GM18505 (cell line): Measurements from ENCODE around the gene GIMAP5.

Experiments
- ATAC-seq: cut with Tn5 transposase; IDR thresholded peaks from one replicate; pipeline ENCODE4 v1.9.1; 2021; ENCODE audit not compliant: unreplicated experiment
- POLR2A ChIP-seq: IDR thresholded peaks from 4 replicates; pipeline ENCODE4 v1.6.1; 2011; ENCODE audit warnings: borderline replicate concordance; ENCODE audit not compliant: insufficient read depth, insufficient read length; ENCODE audit errors: extremely low read depth

The GIMAP5 gene

GRCh38 chr7:150723467-150723866 lies 13.8 kb upstream of the GIMAP5 start:
- ATAC-seq, result no peak
- TF ChIP-seq POLR2A, result no peak

DNA sequence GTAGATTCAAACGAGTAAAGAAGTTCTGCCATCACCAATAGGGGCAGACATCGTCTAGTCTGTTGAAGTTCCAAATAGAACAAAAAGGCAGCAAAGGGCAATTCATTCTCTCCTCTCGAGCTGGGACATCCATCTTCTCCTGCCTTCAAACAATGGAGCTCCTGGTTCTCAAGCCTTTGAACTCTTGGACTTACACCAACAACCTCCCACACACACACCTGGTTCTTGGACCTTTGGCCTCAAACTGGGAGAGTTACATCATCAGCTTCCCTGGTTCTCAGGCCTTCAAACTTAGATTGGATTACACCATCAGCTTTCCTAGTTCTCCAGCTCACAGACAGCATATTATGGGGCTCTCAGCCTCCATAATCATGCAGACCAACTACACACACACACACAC lies 9.8 kb upstream of the GIMAP5 start:
- TF ChIP-seq POLR2A, result no peak
- ATAC-seq, result no peak

- no peak for ATAC-seq
- no peak for TF ChIP-seq POLR2A
These were observed 9.2 kb upstream of the GIMAP5 start for GRCh38 chr7:150728011-150728410.

GRCh38 chr7:150728609-150729008 lies 8.6 kb upstream of the GIMAP5 start:
- no peak for ATAC-seq

GRCh38 chr7:150731916-150732315 lies 5.3 kb upstream of the GIMAP5 start:
- TF ChIP-seq POLR2A, result no peak
- no peak for ATAC-seq

More at GRCh38 chr7:150728609-150729008, 8.6 kb upstream of the GIMAP5 start:
- TF ChIP-seq POLR2A, result no peak

DNA sequence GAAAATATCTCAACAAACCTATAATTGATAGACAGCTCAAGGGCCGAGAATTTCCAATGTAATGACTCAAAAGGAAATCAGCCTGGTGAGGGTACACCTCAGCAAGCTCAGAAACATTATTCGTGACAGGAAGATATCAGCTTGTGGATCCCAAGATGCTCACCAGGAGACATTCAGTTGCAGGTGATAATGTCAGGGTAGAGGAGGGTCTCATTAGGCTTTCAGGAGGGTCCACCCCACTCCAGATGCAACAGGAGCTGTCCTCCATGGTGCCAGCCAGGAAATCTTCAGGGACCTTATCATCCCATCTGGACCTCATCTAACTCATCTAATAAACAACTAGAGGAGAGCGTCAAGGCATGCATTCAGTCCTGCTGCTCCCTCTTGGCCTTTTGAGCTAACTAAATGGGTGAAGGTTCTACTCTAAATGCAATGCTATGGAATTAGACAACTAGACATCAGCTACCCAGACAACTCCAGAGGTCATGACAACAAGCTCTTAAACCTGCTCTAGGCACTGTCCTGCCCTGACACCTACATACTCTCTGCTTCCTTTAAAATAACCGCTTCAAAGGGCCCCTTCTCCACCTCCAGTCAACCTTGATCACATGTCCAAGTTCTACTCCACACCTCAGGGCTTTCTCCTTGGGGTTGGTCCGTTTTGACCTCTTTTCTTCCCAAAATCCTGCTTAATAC lies 4.3 kb upstream of the GIMAP5 start:
- ATAC-seq, result no peak
- TF ChIP-seq POLR2A, result no peak

- no peak for ATAC-seq
- no peak for TF ChIP-seq POLR2A
These were observed 3.6 kb upstream of the GIMAP5 start for GRCh38 chr7:150733482-150734095.

- ATAC-seq, result no peak
- no peak for TF ChIP-seq POLR2A
These were observed 3.0 kb upstream of the GIMAP5 start for GRCh38 chr7:150734254-150734653.

DNA sequence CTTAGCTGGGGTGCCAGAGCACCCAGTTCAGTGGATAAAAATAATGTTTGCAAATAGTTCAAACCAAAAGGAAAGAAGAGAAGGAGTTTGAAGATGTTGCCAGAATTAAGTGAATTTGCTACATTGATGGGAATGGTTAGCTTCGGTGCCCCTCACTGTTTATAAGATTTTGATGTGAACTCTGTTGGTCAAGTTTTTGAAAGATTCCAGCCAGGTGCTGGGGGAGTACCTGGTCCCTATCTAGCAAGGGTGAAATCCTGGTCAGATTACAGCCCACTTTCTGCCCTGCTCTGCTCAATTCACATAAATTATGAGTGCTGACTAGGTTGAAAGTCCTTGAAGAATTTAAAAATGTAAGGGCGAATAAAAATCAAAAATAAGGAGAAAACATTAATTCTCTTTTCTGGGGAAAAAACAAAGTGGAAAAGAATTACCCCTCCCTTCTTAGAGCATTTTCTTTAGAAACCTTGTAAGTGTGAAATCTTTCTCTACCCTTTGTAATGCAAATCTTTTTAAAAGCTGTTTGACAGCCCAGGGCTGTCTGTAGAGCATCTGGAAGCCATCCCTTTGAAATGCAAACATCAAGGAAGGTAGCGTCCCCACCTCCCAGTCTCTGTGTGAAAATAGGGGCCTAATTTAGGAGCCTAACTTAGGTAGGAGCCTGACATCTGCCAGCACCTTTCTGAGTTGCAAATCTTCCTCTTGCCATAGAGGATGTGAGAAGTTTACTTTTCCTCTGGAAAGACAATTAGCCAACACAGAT lies 1.4 kb upstream of the GIMAP5 start:
- no peak for ATAC-seq
- no peak for TF ChIP-seq POLR2A

DNA sequence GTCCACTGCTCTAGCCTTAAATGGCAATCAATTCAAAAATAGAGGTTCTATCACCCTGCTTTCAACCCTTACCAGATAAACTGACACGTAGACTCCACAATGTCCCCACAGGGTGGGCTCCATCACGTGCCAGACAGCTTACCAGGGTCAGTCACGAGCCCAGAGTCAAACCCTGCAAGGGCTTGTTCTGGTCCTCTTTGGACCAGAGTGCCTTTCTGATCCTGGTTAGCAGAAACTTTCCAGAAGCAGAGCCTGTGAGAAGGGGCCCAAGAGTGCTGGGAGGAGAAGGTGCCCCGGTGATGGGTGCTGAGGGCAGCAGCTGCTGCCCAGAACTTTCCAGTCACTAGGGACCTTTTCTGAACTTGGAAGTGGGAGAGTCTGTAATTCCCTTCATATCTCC lies 354 bp upstream of the GIMAP5 start:
- TF ChIP-seq POLR2A, result no peak
- ATAC-seq, result no peak

GRCh38 chr7:150738092-150738491 lies 874 bp downstream of the GIMAP5 start:
- no peak for ATAC-seq
- no peak for TF ChIP-seq POLR2A

DNA sequence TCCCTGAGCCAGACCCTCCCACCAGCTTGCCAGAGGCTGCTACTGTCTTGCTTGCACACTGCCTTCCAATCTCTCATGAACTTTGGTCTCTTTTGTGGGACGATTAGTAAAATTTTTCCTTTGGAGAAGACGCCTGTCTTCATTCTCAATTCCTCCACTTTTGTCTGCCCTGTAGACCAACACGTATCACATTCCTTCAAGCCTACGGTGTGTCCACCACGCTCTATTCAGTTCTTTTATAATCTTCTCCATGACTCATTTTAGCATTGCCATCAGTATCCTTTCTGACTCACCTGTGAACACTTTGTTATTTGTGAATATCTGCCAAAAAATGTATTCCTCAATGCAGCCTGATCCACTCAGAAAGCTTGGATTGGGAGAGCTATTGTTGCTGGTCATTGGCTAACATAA lies 1.4 kb downstream of the GIMAP5 start:
- TF ChIP-seq POLR2A, result no peak
- no peak for ATAC-seq

DNA sequence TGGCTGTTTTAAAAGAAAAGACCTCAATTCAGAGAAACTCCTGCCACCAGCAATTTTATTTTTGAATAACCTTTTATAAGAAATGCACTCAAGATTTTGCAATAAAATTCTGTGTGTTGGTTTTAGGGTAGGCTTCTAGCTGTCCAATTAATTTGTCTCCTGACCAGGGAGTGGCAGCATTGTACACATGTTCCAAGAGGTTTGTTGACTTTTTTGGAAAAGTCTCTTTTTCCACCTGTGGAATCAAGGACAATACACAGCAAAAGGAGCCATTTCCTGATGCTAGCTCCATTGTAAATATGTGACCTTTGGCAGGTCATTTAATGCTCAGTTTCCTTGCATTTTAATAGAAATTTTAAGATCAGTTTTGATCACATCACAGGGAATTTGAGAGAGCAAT lies 1.8 kb downstream of the GIMAP5 start:
- TF ChIP-seq POLR2A, result no peak
- no peak for ATAC-seq

DNA sequence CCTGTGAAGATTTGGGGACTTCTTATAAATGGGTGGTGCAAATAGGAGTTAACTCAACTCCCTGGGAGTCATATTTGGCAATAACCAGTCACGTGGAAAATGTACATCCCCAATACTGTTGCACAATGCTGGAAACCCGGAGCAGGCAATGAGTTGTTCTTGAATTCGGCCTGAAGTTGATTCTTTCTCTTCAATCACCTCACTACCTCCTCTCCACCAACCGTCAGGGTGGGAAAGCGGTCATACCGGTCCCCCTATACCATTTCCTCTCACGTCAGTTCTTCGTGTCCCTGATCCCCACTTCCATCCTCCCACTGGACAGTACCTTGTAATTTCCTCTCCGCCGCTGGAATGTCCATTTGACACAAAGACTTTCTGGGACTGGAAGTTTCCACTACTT lies 2.8 kb downstream of the GIMAP5 start:
- no peak for ATAC-seq
- TF ChIP-seq POLR2A, result no peak
